Prostate gland (tissue), 2 donors: Measurements from ENCODE around the gene NTM. TPM values are rescaled to one million over a fixed set of nuclear protein-coding genes. Genes with fewer than 3 reads are reported as not detected.
A peak's percentile ranks its signal among the peaks of the same experiment; 100 is the strongest.

ENCODE experiments used
- DNase-seq: peaks from one replicate; pipeline ENCODE4 v3.0.0-alpha.2; 2019; ENCODE audit warnings: low spot score
- H3K27ac ChIP-seq, 2 donors: fragments of 200-600 bp; sonication (generic); 2 replicates each; pipeline ENCODE4 v1.5.1; 2017 to 2019
- H3K27me3 ChIP-seq: fragments of 200-600 bp; sonication (generic); replicated peaks from 2 replicates; pipeline ENCODE4 v1.5.1; 2019; ENCODE audit not compliant: insufficient read depth
- H3K36me3 ChIP-seq, 2 donors: fragments of 200-600 bp; sonication (generic); 1 replicate in 1 of 2; 2 replicates in 1 of 2; pipeline versions ENCODE4 v1.5.1 to v1.8.1; 2017 to 2019
- H3K4me1 ChIP-seq: fragments of 200-600 bp; sonication (generic); replicated peaks from 2 replicates; pipeline ENCODE4 v1.5.1; 2019
- H3K4me3 ChIP-seq, 2 donors: fragments of 200-600 bp; sonication (generic); 2 replicates each; pipeline ENCODE4 v1.5.1; 2017 to 2019
- H3K9me3 ChIP-seq: fragments of 200-600 bp; sonication (generic); 2 replicates; pipeline ENCODE4 v1.5.1; 2017
- POLR2A ChIP-seq: fragments of 450-650 bp; IDR thresholded peaks from one replicate; pipeline ENCODE4 v1.6.1; 2016; ENCODE audit warnings: antibody characterized with exemption, mild to moderate bottlenecking
- POLR2AphosphoS5 ChIP-seq: sonication (generic); formaldehyde crosslinking; IDR thresholded peaks from one replicate; pipeline ENCODE4 v1.6.1; 2017; ENCODE audit warnings: antibody characterized with exemption
- WGBS: methylation state at CpG from one replicate; pipeline ENCODE4 v1.1.5; 2018; 5-methylcytosine and 5-hydroxymethylcytosine counted together
- intact Hi-C: fragments of 100-400 bp; cut with DNase I; formaldehyde crosslinking; loops from one replicate; pipeline ENCODE4 v1.14.2; 2022
- total RNA-seq, 2 donors: library from RNA; depleted of rRNA; stranded (reverse); fragments of >200 nt; gene quantifications; one replicate each; pipeline ENCODE4 v1.1.0, GENCODE V29; 2016
- TF ChIP-seq, protein P1 (sequence below), 4 experiments: fragments of 200-600 bp in 2 of 4; fragments of 450-650 bp in 2 of 4; sonication (generic) in 2 of 4; IDR thresholded peaks; 1 replicate in 3 of 4; 2 replicates in 1 of 4; pipeline ENCODE4 v1.5.1; 2016 to 2019; ENCODE audit warnings: antibody characterized with exemption in 4 of 4, mild to moderate bottlenecking in 2 of 4, moderate library complexity in 2 of 4

NTM gene
- total RNA-seq, 2 donors from 2014 or later, result 7.4 TPM; not detected in 1

DNA sequence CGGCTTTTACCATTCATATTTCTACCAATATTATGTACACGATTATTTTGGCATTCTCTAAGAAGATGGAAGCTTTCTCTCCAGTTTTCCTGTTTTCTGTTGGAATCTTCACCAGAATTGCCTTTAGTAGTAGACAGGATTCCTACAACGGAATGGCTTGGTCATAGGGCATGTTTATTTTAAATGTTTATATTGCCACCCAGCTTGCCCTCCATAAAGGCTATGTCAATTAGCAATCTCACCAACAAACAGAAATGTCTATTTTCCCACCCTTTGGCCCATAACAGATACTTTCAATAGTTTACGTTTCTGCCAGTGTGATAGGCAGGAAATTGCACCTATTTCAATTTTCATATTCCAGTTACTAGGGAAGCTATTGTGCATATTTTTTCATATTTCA, 893.5 kb downstream of the NTM start:
- Histone ChIP-seq H3K27me3 (no peaks in the 10 kb centered on the region), H3K4me3 (no peak overlapping the region), H3K36me3 (no peaks in the 10 kb centered on the region), H3K4me1 (no peaks in the 10 kb centered on the region), H3K9me3 (no peaks in the 10 kb centered on the region), H3K27ac (no peak overlapping the region)
- 69% methylated on average over 4 of the region's 4 CpGs for WGBS
- intact Hi-C loops, result no loop called here
- DNase-seq, result no peak
- TF ChIP-seq POLR2A (no peak), POLR2AphosphoS5 (no peak)
- TF ChIP-seq, protein P1, sequence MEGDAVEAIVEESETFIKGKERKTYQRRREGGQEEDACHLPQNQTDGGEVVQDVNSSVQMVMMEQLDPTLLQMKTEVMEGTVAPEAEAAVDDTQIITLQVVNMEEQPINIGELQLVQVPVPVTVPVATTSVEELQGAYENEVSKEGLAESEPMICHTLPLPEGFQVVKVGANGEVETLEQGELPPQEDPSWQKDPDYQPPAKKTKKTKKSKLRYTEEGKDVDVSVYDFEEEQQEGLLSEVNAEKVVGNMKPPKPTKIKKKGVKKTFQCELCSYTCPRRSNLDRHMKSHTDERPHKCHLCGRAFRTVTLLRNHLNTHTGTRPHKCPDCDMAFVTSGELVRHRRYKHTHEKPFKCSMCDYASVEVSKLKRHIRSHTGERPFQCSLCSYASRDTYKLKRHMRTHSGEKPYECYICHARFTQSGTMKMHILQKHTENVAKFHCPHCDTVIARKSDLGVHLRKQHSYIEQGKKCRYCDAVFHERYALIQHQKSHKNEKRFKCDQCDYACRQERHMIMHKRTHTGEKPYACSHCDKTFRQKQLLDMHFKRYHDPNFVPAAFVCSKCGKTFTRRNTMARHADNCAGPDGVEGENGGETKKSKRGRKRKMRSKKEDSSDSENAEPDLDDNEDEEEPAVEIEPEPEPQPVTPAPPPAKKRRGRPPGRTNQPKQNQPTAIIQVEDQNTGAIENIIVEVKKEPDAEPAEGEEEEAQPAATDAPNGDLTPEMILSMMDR (IDR thresholded peaks at IDR 0.05), result no peak

DNA sequence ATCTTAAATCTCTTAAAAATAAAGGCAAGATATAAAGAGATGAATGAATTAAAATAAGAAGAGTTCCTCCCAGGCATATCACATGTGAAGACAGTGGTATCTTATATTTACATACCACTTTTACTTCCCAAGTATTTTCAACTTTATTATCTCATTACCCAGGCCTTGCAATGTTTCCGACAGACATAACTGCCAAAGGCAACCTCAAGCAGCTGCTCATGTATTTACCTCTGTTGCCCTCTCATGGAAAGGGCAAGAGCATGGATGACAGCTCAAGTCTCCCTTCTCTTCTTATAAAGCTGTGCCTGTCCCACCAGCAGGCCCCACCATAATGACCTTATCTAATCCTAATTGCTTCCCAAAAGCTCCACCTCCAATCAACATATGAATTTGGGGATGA, 894.2 kb downstream of the NTM start:
- no peak overlapping the region for H3K4me3 ChIP-seq
- 56% methylated on average over 1 of the region's 1 CpG for whole genome bisulfite sequencing
- DNase-seq, result no peak
- no peaks in the 10 kb centered on the region for H3K27me3 ChIP-seq
- intact Hi-C loops, result no loop called here
- H3K9me3 ChIP-seq, result no peaks in the 10 kb centered on the region
- no peaks in the 10 kb centered on the region for H3K4me1 ChIP-seq
- no peaks in the 10 kb centered on the region for H3K36me3 ChIP-seq
- H3K27ac ChIP-seq, result no peak overlapping the region
- TF ChIP-seq POLR2AphosphoS5 (no peak), POLR2A (no peak)
- TF ChIP-seq, protein P1 (IDR thresholded peaks at IDR 0.05), result no peak

DNA sequence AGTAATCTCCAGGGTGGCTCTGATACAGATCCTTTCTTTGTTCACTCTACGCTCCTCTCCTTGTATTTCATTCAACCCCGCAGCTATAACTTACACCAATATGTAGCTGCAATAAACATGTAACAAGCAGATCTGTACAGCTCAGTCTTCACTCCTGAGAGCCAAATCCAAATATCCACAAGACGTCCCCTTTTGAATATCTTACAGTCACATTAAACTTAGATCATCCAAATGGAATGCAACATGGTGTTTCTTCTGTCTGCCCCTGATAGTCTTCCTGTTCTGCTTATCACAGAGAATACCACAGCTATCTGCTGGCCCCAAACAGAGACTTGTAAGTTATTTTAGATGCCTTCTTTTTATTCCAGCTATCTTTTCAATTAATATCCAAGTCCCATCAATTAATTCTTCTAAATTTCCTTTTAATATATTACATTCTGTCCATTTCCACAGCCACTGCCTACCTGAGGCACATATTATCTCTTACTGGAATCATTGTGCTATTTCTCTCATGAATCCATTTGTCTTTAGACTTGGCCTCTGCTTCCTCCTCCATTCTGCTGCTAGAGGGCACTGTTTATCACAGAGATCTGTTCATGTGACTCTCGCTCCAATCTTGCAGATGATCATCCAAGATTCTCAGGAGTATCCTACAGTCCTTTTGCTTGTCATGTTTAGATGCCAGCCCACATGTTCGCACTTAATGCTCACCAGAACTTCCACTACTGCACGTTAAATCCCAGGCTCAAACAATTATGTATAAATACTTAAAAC, 908.6 kb downstream of the NTM start:
- intact Hi-C loops, result no loop called here
- WGBS, result 45% methylated on average over 6 of the region's 6 CpGs
- H3K4me3 ChIP-seq, result no peak overlapping the region
- no peaks in the 10 kb centered on the region for H3K36me3 ChIP-seq
- H3K4me1 ChIP-seq, result no peaks in the 10 kb centered on the region
- H3K27ac ChIP-seq, result no peak overlapping the region
- TF ChIP-seq, protein P1 (IDR thresholded peaks at IDR 0.05), result peak in 1 of 4 experiments; percentile 20
- TF ChIP-seq POLR2A, result no peak
- no peaks in the 10 kb centered on the region for H3K27me3 ChIP-seq
- no peaks in the 10 kb centered on the region for H3K9me3 ChIP-seq
- DNase-seq, result no peak

DNA sequence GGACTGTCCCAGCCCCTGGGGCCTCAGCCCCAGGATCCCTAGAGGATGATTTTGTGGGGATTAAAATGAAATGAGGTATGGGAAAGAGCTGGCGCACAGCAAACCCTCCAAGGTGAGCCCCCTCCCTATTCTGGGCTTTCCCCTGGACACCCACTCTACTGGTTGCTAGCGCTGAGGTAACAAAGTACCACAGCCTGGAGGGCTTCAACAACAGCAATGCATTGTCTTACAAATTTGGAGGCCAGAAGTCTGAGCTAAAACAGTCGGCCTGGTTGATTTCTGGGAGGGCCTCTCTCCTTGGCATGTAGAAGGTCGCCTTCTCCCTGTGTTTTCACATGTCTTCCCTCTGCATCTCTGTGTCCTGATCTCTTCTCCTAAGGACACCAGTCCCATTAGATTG, 913.6 kb downstream of the NTM start:
- no peaks in the 10 kb centered on the region for H3K4me1 ChIP-seq
- no peaks in the 10 kb centered on the region for H3K27me3 ChIP-seq
- no peak overlapping the region for H3K4me3 ChIP-seq
- WGBS, result 73% methylated on average over 4 of the region's 4 CpGs
- H3K36me3 ChIP-seq, result no peaks in the 10 kb centered on the region
- no peak for DNase-seq
- no peaks in the 10 kb centered on the region for H3K9me3 ChIP-seq
- intact Hi-C loops, result no loop called here
- H3K27ac ChIP-seq, result no peak overlapping the region
- TF ChIP-seq POLR2AphosphoS5 (no peak), POLR2A (no peak)
- TF ChIP-seq, protein P1 (IDR thresholded peaks at IDR 0.05), result no peak

DNA sequence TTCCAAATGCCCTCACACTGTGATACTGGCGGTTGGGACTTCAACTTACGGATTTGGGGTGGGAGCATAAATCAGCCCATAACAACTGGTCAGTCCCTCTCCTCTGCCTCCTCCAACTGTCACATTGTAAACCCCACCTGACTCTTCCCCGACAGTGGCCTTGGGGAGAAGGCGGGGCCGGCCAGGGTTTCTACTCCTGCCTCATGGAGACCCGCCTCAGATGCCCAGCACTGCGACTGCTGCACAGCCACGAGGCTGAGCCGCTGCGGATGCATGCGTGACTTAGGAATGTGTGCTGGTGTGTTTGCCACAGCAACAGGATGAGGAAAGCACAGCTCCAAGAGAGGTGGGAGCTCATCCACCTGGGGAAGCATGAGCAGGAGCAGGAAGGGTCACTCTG, 914.2 kb downstream of the NTM start:
- Histone ChIP-seq H3K36me3 (no peaks in the 10 kb centered on the region), H3K27me3 (no peaks in the 10 kb centered on the region), H3K9me3 (no peaks in the 10 kb centered on the region), H3K4me1 (no peaks in the 10 kb centered on the region), H3K4me3 (no peak overlapping the region), H3K27ac (no peak overlapping the region)
- intact Hi-C loops, result no loop called here
- TF ChIP-seq POLR2A, result no peak
- no peak for TF ChIP-seq POLR2AphosphoS5
- TF ChIP-seq, protein P1 (IDR thresholded peaks at IDR 0.05), result no peak
- WGBS, result 87% methylated on average over 9 of the region's 11 CpGs
- DNase-seq, result no peak
